GM20000 (cell line): ENCODE measurements around the gene SERPINE1.
"Not testable (repeated sequence)": the region's sequence is repeated elsewhere in the genome, so short reads cannot be mapped to it uniquely, and the experiment has no call there.

ENCODE experiments used
- DNase-seq: peaks from one replicate; pipeline ENCODE4 v3.0.0; 2012; ENCODE audit warnings: low spot score
- CTCF ChIP-seq: IDR thresholded peaks from 2 replicates; pipeline ENCODE4 v1.5.1; 2012; ENCODE audit warnings: mild to moderate bottlenecking, control low read depth; ENCODE audit errors: extremely low read depth, missing control alignments

SERPINE1 gene

DNA sequence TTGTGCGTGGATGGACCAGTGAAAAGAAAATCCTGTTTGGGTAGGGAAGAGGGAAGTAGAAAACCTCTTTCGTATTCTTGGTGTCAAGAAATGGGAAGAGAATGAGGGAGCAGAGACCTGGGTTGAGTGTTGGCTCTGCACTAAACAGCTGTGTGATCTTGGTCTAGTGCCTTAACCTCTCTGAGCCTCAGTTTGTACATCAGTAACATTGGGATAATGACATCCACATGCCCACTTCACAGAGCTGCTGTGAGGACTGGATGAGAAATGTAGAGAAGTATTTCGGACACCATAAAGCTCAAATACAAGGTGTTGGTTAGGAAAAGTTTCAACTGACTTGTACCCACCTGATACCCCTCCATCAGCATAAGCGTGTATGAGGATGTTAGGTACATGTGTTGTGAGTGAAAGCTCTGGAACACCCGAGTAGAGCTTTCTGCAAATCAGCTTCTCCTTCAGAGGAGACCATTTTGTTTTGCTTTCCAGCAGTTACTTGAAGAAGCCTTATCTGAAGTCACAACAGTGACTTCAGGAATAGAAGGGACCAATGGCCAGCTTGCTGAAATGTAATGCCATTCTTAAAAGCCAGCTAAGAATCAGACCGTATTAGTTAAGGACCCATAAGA lies 30.5 kb upstream of the SERPINE1 start:
- no peak for TF ChIP-seq CTCF

GRCh38 chr7:101096957-101097347 lies 30.0 kb upstream of the SERPINE1 start:
- TF ChIP-seq CTCF = no peak
- DNase-seq = no peak

More for the DNA sequence above, 30.5 kb upstream of the SERPINE1 start:
- DNase-seq = no peak

DNA sequence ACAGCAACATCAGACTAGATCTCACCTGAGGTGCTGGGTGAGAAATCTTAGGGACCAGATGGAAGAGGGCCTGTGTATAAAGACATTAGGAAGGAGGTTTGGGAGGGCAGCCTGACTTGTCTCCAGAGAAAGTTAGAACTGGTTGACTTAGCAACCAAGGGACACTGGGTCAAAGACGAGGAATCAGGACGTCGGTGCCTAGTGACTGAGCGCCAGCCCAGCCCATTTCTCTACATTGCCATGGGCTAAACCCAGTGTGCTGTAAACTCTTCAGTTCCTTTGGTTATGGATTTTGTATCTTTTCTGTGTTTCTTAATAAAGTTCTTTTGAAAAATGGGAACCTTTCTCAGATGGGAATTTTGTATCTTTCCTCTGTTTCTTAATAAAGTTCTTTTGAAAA lies 29.3 kb upstream of the SERPINE1 start:
- DNase-seq = no peak
- no peak for TF ChIP-seq CTCF

DNA sequence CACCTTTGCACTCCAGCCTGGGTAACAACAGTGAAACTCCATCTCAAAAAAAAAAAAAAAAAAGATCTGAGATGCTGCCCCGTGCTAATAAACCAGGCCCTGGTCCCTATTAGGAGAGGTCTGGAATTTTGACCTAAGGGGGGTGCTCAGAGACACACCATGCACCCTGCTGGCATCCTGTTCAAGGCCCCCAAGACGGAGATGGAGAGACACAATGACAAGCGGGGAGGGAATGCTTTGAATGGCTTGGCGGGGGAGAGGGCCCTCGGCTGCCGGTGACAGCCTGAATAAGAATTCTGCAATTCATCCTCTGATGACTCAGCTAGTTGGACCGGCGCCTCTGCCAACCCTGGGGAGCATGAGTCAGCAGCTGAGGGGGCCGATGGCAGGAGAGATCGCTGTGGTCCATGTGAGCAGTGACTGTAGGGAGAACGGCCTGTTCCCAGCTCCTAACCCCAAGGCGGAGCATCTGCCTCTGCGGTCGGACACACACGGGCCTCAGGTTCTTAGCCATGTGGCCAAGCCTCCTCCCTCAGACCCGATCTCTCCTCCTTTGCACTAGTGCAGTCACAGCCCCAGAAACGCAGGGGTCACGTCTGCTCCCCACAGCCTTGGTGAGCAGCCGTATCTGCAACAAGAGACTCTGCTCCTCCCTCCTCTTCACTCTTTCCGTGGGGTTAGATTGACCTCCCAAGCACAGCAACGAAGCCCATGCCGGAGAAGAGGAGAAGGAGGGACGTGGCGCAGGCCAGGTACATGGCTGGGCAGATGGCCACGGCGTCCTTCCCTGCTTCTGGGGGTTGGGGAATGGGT lies 26.7 kb upstream of the SERPINE1 start:
- TF ChIP-seq CTCF = no peak
- DNase-seq = no peak

DNA sequence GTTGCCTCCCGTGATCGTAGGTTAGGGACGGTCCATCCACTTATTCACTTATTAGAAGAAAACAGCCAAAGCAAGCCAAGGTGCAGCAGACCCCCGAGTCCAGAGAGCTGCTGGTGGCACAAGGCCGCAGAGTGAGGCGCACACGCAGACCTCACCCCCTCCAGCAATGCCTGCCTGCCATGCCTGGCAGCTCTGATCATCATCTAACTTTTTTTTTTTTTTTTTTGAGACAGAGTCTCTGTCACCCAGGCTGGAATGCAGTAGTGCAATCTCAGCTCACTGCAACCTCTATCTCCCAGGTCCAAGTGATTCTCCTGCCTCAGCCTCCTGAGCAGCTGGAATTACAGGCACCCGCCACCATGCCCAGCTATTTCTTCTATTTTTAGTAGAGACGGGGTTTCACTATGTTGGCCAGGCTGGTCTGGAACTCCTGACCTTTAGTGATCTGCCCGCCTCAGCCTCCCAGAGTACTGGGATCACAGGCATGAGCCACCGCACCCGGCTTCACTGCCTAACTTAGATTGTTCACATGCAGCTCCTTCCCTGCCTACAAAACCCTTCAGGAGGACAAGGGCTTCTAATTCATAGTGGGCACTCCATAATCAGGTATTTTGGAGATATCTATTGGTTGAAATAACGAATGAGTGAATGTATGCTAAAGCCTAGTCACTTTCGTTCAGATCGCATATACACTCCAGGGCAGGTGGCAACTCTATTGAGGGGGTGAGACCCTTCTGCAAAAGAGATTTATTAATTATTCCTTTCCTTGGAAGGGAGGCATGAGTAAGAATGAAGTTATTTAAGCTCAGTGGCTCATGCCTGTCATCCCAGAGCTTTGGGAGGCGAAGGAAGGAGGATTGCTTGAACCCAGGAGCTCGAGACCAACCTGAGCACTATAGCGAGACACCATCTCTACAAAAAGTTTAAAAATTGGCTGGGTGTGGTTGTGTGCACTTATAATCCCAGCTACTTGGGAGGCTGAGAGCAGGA lies 25.8 kb upstream of the SERPINE1 start:
- DNase-seq = no peak
- TF ChIP-seq CTCF = no peak

- no peak for DNase-seq
- no peak for TF ChIP-seq CTCF
Measured at GRCh38 chr7:101102026-101102425, 24.9 kb upstream of the SERPINE1 start.

GRCh38 chr7:101103701-101104100 lies 23.2 kb upstream of the SERPINE1 start:
- DNase-seq = not testable (repeated sequence)
